Stomach (tissue), 9 donors: ENCODE data around the gene NCKAP5. TPM values are rescaled to one million over a fixed set of nuclear protein-coding genes. Genes with fewer than 3 reads are reported as not detected.

Experiments used
- DNase-seq, 2 donors: peaks; one replicate each; pipeline versions ENCODE4 v3.0.0 to v3.0.0-alpha.2; 2013 to 2019
- H3K27ac ChIP-seq, 5 donors: fragments of 200-600 bp in 4 of 5; sonication (generic) in 4 of 5; one replicate each; pipeline ENCODE4 v1.5.1; 2013 to 2019; ENCODE audit warnings: mild to moderate bottlenecking in 1 of 5, moderate library complexity in 1 of 5
- H3K27me3 ChIP-seq, 3 donors: fragments of 200-600 bp; sonication (generic); one replicate each; pipeline ENCODE4 v1.5.1; 2017 to 2019; ENCODE audit warnings: mixed run types in 1 of 3
- H3K36me3 ChIP-seq, 4 donors: fragments of 200-600 bp; sonication (generic); 1 replicate in 3 of 4; 2 replicates in 1 of 4; pipeline ENCODE4 v1.5.1; 2016 to 2019
- H3K4me1 ChIP-seq, 4 donors: fragments of 200-600 bp; sonication (generic); one replicate each; pipeline ENCODE4 v1.5.1; 2016 to 2019
- H3K4me3 ChIP-seq, 4 donors: fragments of 200-600 bp; sonication (generic) in 3 of 4; one replicate each; pipeline ENCODE4 v1.5.1; 2016 to 2019; ENCODE audit warnings: mild to moderate bottlenecking in 1 of 4
- H3K9me3 ChIP-seq, 4 donors: fragments of 200-600 bp; sonication (generic); one replicate each; pipeline ENCODE4 v1.5.1; 2016 to 2019
- EP300 ChIP-seq: sonication (generic); formaldehyde crosslinking; IDR thresholded peaks from one replicate; pipeline ENCODE4 v1.6.1; 2017; ENCODE audit warnings: antibody characterized with exemption
- POLR2A ChIP-seq, 4 donors: fragments of 450-650 bp; IDR thresholded peaks; one replicate each; pipeline ENCODE4 v1.6.1; 2016; ENCODE audit warnings: antibody characterized with exemption in 4 of 4, control low read depth in 2 of 4, mild to moderate bottlenecking in 1 of 4, moderate library complexity in 1 of 4
- POLR2AphosphoS5 ChIP-seq, 3 donors: sonication (generic); formaldehyde crosslinking; IDR thresholded peaks; one replicate each; pipeline ENCODE4 v1.6.1; 2016; ENCODE audit warnings: antibody characterized with exemption in 3 of 3
- WGBS, 5 donors: extraction: QIAGEN DNeasy Blood & Tissue Kit in 3 of 5; methylation state at CpG; one replicate each; pipeline versions ENCODE4 v1.1.5 to v1.1.7; 2013 to 2018; 5-methylcytosine and 5-hydroxymethylcytosine counted together
- intact Hi-C: fragments of 100-400 bp; cut with DNase I; formaldehyde crosslinking; loops from one replicate; pipeline ENCODE4 v1.15.1; 2023; ENCODE audit warnings: low total_unique reads
- polyA plus RNA-seq, 3 donors: library from polyadenylated mRNA; stranded (reverse); fragments of 200-250 nt; gene quantifications; one replicate each; pipeline ENCODE4 v1.2.3, GENCODE V29; 2013
- total RNA-seq, 5 donors: library from RNA; depleted of rRNA; stranded (reverse); fragments of >200 nt; gene quantifications; one replicate each; pipeline versions ENCODE4 v1.1.0 to v1.2.3, GENCODE V29; 2014 to 2016
- TF ChIP-seq, protein P1 (sequence below), 7 experiments: fragments of 450-650 bp in 4 of 7; fragments of 200-600 bp in 3 of 7; sonication (generic) in 3 of 7; IDR thresholded peaks; one replicate each; pipeline ENCODE4 v1.5.1; 2016 to 2019; ENCODE audit warnings: antibody characterized with exemption in 7 of 7, control low read depth in 2 of 7, mild to moderate bottlenecking in 1 of 7
- donor health status: healthy with polysubstance abuse.
- donor health status: Bipolar disorder and iron deficiency.
- donor health status: healthy.

Gene NCKAP5
- total and polyA plus RNA-seq, 8 donors, result 0.58 to 8.0 (median 1.6) TPM; not detected in 1

DNA sequence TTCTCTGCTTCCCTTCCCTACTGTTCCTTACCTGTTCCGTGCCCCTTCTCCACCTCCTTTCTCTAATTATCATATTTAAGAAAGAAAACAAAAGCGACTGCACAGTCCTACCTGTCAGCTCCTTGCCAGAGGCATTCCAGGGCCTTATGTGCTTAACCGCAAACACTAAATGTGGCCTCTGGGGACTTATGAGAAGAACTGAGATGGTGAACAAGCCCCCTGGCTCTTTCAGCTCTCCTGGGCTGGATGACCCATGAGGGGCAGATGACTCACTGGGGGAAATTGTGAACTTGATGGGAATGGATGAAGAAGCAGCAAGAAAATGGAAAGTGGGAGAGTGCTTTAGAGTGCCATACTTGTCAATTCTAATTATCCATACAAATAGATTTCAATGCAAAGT is 792.0 kb downstream of the NCKAP5 start:
- intact Hi-C loops, result no loop called here
- no peaks in the 10 kb centered on the region for H3K9me3 ChIP-seq
- no peak overlapping the region for H3K4me3 ChIP-seq
- no peak for DNase-seq
- TF ChIP-seq, protein P1, sequence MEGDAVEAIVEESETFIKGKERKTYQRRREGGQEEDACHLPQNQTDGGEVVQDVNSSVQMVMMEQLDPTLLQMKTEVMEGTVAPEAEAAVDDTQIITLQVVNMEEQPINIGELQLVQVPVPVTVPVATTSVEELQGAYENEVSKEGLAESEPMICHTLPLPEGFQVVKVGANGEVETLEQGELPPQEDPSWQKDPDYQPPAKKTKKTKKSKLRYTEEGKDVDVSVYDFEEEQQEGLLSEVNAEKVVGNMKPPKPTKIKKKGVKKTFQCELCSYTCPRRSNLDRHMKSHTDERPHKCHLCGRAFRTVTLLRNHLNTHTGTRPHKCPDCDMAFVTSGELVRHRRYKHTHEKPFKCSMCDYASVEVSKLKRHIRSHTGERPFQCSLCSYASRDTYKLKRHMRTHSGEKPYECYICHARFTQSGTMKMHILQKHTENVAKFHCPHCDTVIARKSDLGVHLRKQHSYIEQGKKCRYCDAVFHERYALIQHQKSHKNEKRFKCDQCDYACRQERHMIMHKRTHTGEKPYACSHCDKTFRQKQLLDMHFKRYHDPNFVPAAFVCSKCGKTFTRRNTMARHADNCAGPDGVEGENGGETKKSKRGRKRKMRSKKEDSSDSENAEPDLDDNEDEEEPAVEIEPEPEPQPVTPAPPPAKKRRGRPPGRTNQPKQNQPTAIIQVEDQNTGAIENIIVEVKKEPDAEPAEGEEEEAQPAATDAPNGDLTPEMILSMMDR (IDR thresholded peaks at IDR 0.05), result no peak
- TF ChIP-seq EP300 (no peak), POLR2AphosphoS5 (IDR thresholded peaks at IDR 0.05) (no peak), POLR2A (IDR thresholded peaks at IDR 0.05) (no peak)
- WGBS, 5 donors, result 47 to 75% (median 58%) methylated on average over 3 of the region's 3 CpGs
- no peaks in the 10 kb centered on the region for H3K4me1 ChIP-seq
- H3K27ac ChIP-seq, result no peak overlapping the region
- no peaks in the 10 kb centered on the region for H3K36me3 ChIP-seq
- H3K27me3 ChIP-seq, result no peaks in the 10 kb centered on the region

GRCh38 chr2:132774189-132774588 is 794.1 kb downstream of the NCKAP5 start:
- Histone ChIP-seq H3K4me3 (no peak overlapping the region), H3K9me3 (no peaks in the 10 kb centered on the region), H3K36me3 (no peaks in the 10 kb centered on the region), H3K4me1 (no peaks in the 10 kb centered on the region), H3K27ac (no peak overlapping the region), H3K27me3 (no peaks in the 10 kb centered on the region)
- TF ChIP-seq POLR2AphosphoS5 (IDR thresholded peaks at IDR 0.05) (no peak), POLR2A (IDR thresholded peaks at IDR 0.05) (no peak), EP300 (no peak)
- TF ChIP-seq, protein P1 (IDR thresholded peaks at IDR 0.05), result no peak
- 26 to 46% (median 34%) methylated on average over 2 of the region's 2 CpGs for WGBS, 5 donors
- intact Hi-C loops, result no loop called here
- DNase-seq, result no peak

DNA sequence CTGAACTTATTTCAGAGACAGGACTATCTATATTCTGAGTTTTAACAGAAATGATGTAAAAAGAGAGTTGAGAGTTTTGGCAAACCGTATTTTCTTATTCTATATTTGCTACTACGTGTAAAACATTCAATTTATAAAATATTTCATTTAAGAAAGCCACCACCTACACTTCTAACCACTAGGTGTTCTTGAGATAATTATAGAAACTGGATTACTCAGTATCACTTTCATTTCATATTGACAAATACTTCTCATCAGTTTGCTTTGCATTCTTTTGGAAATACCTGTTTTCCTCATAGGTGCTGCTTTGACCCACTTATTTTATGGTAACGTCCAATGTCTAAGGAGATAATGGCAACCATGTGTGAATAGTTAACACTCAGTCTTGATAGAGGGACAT is 794.9 kb downstream of the NCKAP5 start:
- no peak overlapping the region for H3K4me3 ChIP-seq
- no peak for DNase-seq
- no peaks in the 10 kb centered on the region for H3K27me3 ChIP-seq
- H3K9me3 ChIP-seq, result no peaks in the 10 kb centered on the region
- intact Hi-C loops, result no loop called here
- no peaks in the 10 kb centered on the region for H3K4me1 ChIP-seq
- WGBS, 5 donors, result 73 to 78% (median 76%) methylated on average over 3 of the region's 3 CpGs
- TF ChIP-seq, protein P1 (IDR thresholded peaks at IDR 0.05), result no peak
- TF ChIP-seq POLR2A (IDR thresholded peaks at IDR 0.05) (no peak), EP300 (no peak), POLR2AphosphoS5 (IDR thresholded peaks at IDR 0.05) (no peak)
- H3K36me3 ChIP-seq, result no peaks in the 10 kb centered on the region
- H3K27ac ChIP-seq, result no peak overlapping the region

- WGBS, 5 donors, result 52 to 75% (median 71%) methylated on average over 2 of the region's 2 CpGs
- no peak for TF ChIP-seq POLR2A (IDR thresholded peaks at IDR 0.05)
- TF ChIP-seq, protein P1 (IDR thresholded peaks at IDR 0.05), result no peak
- no peak for TF ChIP-seq EP300
- TF ChIP-seq POLR2AphosphoS5 (IDR thresholded peaks at IDR 0.05), result no peak
- intact Hi-C loops, result no loop called here
- H3K27me3 ChIP-seq, result no peaks in the 10 kb centered on the region
- DNase-seq, result no peak
- H3K36me3 ChIP-seq, result no peaks in the 10 kb centered on the region
- no peaks in the 10 kb centered on the region for H3K9me3 ChIP-seq
- H3K4me1 ChIP-seq, result no peaks in the 10 kb centered on the region
- H3K27ac ChIP-seq, result no peak overlapping the region
- no peak overlapping the region for H3K4me3 ChIP-seq
Observed at GRCh38 chr2:132772340-132772739, 795.9 kb downstream of the NCKAP5 start.
